Natural killer cell (primary cell): ENCODE measurements around the gene KCNQ1OT1. TPM values are rescaled to one million over a fixed set of nuclear protein-coding genes. Genes with fewer than 3 reads are reported as not detected.

ENCODE experiments used
- ATAC-seq, 3 donors: fragments of 150-1000 bp in 2 of 3; fragments of 200-7000 bp in 1 of 3; cut with Tn5 transposase; 1 replicate in 1 of 3; 2 replicates in 2 of 3; pipeline ENCODE4 v1.10.0; 2021; ENCODE audit warnings: mild to moderate bottlenecking in 2 of 3, moderate library complexity in 2 of 3
- DNase-seq, 2 donors: peaks; one replicate each; pipeline versions ENCODE4 v3.0.0 to v3.0.0-alpha.2; 2013 to 2021; ENCODE audit warnings: mixed read lengths in 1 of 2
- H3K27ac ChIP-seq: one replicate; pipeline ENCODE4 v1.5.1; 2013; ENCODE audit warnings: mild to moderate bottlenecking, low read length
- H3K27me3 ChIP-seq: one replicate; pipeline ENCODE4 v1.6.1; 2013; ENCODE audit warnings: low read length; ENCODE audit not compliant: control insufficient read depth, insufficient read depth
- H3K36me3 ChIP-seq: one replicate; pipeline ENCODE4 v1.6.1; 2013; ENCODE audit warnings: low read length; ENCODE audit not compliant: control insufficient read depth, insufficient read depth
- H3K4me1 ChIP-seq: one replicate; pipeline ENCODE4 v1.6.1; 2013; ENCODE audit warnings: low read length; ENCODE audit not compliant: control insufficient read depth, insufficient read depth
- H3K4me3 ChIP-seq: one replicate; pipeline ENCODE4 v1.5.1; 2013; ENCODE audit warnings: low read length
- H3K9me3 ChIP-seq: one replicate; pipeline ENCODE4 v1.6.1; 2013; ENCODE audit warnings: low read length; ENCODE audit not compliant: control insufficient read depth, insufficient read depth
- H3K27ac Mint-ChIP-seq, 2 donors: one replicate each; pipeline ENCODE4 v1.8.0; 2022; ENCODE audit warnings: mild to moderate bottlenecking in 2 of 2, mixed read lengths in 2 of 2, moderate library complexity in 1 of 2
- H3K27me3 Mint-ChIP-seq, 2 donors: one replicate each; pipeline ENCODE4 v1.8.0; 2022; ENCODE audit warnings: low read depth in 2 of 2, mixed read lengths in 2 of 2
- H3K36me3 Mint-ChIP-seq: one replicate; pipeline ENCODE4 v1.8.0; 2022; ENCODE audit warnings: mixed read lengths
- H3K4me1 Mint-ChIP-seq, 2 donors: one replicate each; pipeline ENCODE4 v1.8.0; 2022; ENCODE audit warnings: mixed read lengths in 2 of 2
- H3K4me3 Mint-ChIP-seq: one replicate; pipeline ENCODE4 v1.8.0; 2022; ENCODE audit warnings: mild to moderate bottlenecking, moderate library complexity, mixed read lengths
- H3K9me3 Mint-ChIP-seq, 2 donors: one replicate each; pipeline ENCODE4 v1.8.0; 2022; ENCODE audit warnings: mixed read lengths in 2 of 2
- CTCF ChIP-seq: fragments of 200-600 bp; IDR thresholded peaks from one replicate; pipeline ENCODE4 v1.8.0; 2022; ENCODE audit warnings: antibody characterized with exemption
- WGBS: methylation state at CpG from one replicate; pipeline ENCODE4 v1.1.7; 2013; ENCODE audit warnings: missing lambda C conversion rate; ENCODE audit not compliant: insufficient coverage; 5-methylcytosine and 5-hydroxymethylcytosine counted together
- intact Hi-C: fragments of 100-400 bp; cut with micrococcal nuclease; formaldehyde crosslinking; loops from one replicate; pipeline ENCODE4 v1.14.2; 2022
- total RNA-seq, 4 donors: library from RNA; stranded (reverse); fragments of 120-200 nt in 1 of 4; gene quantifications; one replicate each; pipeline versions ENCODE4 v1.2.3 to v1.2.4, GENCODE V29; 2013 to 2022

Gene KCNQ1OT1
- total RNA-seq, 3 donors from 2014 or later (not counting 1 experiment from before 2014, with no cell fraction given) = 0.72 to 0.78 (median 0.75) TPM

- Histone ChIP-seq H3K36me3 (no peaks in the 10 kb centered on the region), H3K27me3 (no peaks in the 10 kb centered on the region), H3K9me3 (no peaks in the 10 kb centered on the region), H3K4me1 (peaks cover 7% of the 10 kb centered on the region), H3K4me3 (no peak overlapping the region), H3K27ac (no peak overlapping the region)
- H3K36me3 Mint-ChIP-seq = no peaks in the 10 kb centered on the region
- 89% methylated on average over 8 of the region's 8 CpGs for WGBS
- H3K4me3 Mint-ChIP-seq = no peak overlapping the region
- no peaks in the 10 kb centered on the region for H3K9me3 Mint-ChIP-seq
- no peak overlapping the region for H3K27ac Mint-ChIP-seq
- TF ChIP-seq CTCF = no peak
- intact Hi-C loops = no loop called here
- no peaks in the 10 kb centered on the region for H3K27me3 Mint-ChIP-seq
- DNase-seq = no peak
- no peak for ATAC-seq
- H3K4me1 Mint-ChIP-seq = no peaks in the 10 kb centered on the region
Measured at GRCh38 chr11:2689651-2690575, 9.9 kb downstream of the KCNQ1OT1 start.

- H3K4me1 Mint-ChIP-seq = no peaks in the 10 kb centered on the region
- no peak for DNase-seq
- no peak overlapping the region for H3K27ac Mint-ChIP-seq
- H3K9me3 ChIP-seq = no peaks in the 10 kb centered on the region
- H3K4me3 ChIP-seq = no peak overlapping the region
- H3K27ac ChIP-seq = no peak overlapping the region
- intact Hi-C loops = no loop called here
- peaks cover 2% of the 10 kb centered on the region for H3K4me1 ChIP-seq
- no peaks in the 10 kb centered on the region for H3K36me3 ChIP-seq
- ATAC-seq = no peak
- TF ChIP-seq CTCF = no peak
- H3K4me3 Mint-ChIP-seq = no peak overlapping the region
- 90% methylated on average over 6 of the region's 6 CpGs for WGBS
- no peaks in the 10 kb centered on the region for H3K36me3 Mint-ChIP-seq
- no peaks in the 10 kb centered on the region for H3K9me3 Mint-ChIP-seq
- no peaks in the 10 kb centered on the region for H3K27me3 Mint-ChIP-seq
- H3K27me3 ChIP-seq = no peaks in the 10 kb centered on the region
Measured at GRCh38 chr11:2688381-2689231, 11.2 kb downstream of the KCNQ1OT1 start.

GRCh38 chr11:2687782-2688191, 12.0 kb downstream of the KCNQ1OT1 start:
- intact Hi-C loops = no loop called here
- Mint-ChIP-seq H3K9me3 (no peaks in the 10 kb centered on the region), H3K36me3 (no peaks in the 10 kb centered on the region), H3K27ac (no peak overlapping the region), H3K4me3 (no peak overlapping the region), H3K27me3 (no peaks in the 10 kb centered on the region), H3K4me1 (no peaks in the 10 kb centered on the region)
- 68% methylated on average over 7 of the region's 7 CpGs for WGBS
- ATAC-seq (no peak), DNase-seq (no peak)
- no peaks in the 10 kb centered on the region for H3K4me1 ChIP-seq
- no peak overlapping the region for H3K4me3 ChIP-seq
- no peak overlapping the region for H3K27ac ChIP-seq
- H3K9me3 ChIP-seq = no peaks in the 10 kb centered on the region
- no peak for TF ChIP-seq CTCF
- no peaks in the 10 kb centered on the region for H3K36me3 ChIP-seq
- no peaks in the 10 kb centered on the region for H3K27me3 ChIP-seq
